ENCODE measurements around the gene PKLR. TPM values are rescaled to one million over a fixed set of nuclear protein-coding genes. Genes with fewer than 3 reads are reported as not detected.
A peak's percentile ranks its signal among the peaks of the same experiment; 100 is the strongest.

Gene PKLR
- total and polyA plus RNA-seq, 10 donors = 0.04 to 0.74 (median 0.39) TPM; not detected in 5

DNA sequence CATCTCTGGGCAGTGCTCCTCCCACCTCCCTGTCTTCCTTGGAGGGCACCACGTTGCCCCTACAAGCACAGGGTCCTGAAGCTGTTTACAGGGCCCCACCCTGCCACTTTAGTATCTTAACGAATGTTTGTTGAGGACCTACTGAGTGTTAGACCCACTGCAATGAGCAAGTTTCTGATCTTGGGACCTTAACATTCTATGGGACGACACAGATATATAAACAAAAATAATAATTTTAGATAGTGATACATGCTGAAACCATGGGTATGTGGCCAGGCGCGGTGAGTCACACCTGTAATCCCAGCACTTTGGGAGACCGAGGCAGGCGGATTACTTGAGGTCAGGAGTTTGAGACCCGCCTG is 56.1 kb downstream of the PKLR start:
- Histone ChIP-seq H3K36me3 (peaks cover 0 to 23% (median 3%) of the 10 kb centered on the region in 6 donors), H3K27ac (peak overlapping the region; percentile 87 to 97 (median 94)), H3K4me3 (peak overlapping the region; percentile 16 to 78 (median 58)), H3K4me1 (peaks cover 25 to 54% (median 45%) of the 10 kb centered on the region in 6 donors), H3K9me3 (no peaks in the 10 kb centered on the region), H3K27me3 (replicated peaks in 1 of 7) (peaks cover 0 to 4% (median 0%) of the 10 kb centered on the region in 7 donors)
- TF ChIP-seq, protein P1, sequence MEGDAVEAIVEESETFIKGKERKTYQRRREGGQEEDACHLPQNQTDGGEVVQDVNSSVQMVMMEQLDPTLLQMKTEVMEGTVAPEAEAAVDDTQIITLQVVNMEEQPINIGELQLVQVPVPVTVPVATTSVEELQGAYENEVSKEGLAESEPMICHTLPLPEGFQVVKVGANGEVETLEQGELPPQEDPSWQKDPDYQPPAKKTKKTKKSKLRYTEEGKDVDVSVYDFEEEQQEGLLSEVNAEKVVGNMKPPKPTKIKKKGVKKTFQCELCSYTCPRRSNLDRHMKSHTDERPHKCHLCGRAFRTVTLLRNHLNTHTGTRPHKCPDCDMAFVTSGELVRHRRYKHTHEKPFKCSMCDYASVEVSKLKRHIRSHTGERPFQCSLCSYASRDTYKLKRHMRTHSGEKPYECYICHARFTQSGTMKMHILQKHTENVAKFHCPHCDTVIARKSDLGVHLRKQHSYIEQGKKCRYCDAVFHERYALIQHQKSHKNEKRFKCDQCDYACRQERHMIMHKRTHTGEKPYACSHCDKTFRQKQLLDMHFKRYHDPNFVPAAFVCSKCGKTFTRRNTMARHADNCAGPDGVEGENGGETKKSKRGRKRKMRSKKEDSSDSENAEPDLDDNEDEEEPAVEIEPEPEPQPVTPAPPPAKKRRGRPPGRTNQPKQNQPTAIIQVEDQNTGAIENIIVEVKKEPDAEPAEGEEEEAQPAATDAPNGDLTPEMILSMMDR (IDR thresholded peaks at IDR 0.05 in 8 of 11, conservative IDR thresholded peaks at IDR 0.05 in 3 of 11) = no peak
- no peak for TF ChIP-seq POLR2AphosphoS5 (IDR thresholded peaks at IDR 0.05)
- TF ChIP-seq POLR2A (IDR thresholded peaks at IDR 0.05) = no peak
- DNase-seq = no peak
- intact Hi-C loops (cut with DNase I; ENCODE audit: low total_unique reads) = no loop called here
- WGBS, 5 donors = 67 to 72% (median 71%) methylated on average over 8 of the region's 8 CpGs

DNA sequence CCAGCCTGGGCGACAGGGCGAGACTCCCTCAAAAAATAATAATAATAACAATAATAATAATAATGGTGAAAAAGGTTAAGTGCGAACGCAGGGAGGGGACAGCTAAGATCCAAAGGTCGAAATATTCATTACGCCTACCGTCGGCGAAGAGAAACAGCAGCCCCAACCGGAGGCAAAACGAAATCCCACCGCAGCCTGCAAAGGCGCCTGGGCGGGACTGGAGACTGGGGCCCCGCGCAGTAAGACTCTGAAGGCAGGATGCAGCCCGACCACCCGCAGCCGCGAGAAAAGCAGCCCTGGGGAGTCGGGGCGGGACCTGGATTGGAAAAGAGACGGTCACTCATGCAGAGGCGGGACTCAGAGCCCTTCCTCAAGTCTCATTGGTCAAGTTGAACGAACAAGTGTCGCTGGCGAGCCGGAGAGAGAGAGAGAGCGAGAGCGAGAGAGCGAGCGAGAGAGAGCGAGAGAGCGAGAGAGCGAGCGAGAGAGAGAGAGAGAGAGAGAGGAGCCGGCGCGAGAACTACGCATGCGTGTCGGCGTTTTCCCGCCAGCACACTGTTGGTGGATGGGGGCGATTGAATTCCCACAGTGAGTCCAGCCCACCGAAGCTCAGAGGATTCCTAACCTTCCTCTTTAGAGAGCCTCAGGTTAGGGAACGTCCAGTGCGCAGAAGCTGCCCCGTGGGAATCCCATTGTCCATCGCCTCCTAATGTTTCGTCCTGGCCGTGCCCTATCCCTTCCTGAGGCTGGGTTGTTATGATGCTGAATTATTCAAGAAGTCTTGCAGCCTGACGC is 56.7 kb downstream of the PKLR start:
- H3K27ac ChIP-seq = peak overlapping the region; percentile 87 to 97 (median 94)

DNA sequence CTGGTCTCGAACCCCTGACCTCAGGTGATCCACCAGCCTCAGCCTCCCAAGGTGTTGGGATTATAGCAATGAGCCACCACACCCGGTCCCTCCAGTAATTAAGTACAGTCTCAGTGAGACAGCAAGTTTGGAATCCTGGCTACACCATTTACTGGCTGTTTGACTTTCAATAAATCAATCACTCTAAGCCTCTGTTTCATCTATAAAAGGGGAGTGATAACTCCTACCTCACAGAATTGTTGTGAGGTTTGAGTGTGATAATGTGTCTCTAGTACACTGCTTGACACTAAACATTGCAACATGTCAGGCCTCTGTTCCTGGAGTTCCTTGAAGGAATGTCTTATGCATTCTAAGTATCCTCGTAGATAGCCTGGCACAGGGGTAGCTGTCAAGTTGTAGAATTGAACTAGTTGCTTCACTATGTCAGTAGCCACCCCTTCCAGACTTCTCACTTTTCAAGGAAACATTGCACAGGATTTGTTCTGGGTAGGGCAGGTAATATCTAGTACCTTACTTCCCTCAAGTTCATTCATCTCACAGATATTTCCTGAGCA is 58.4 kb downstream of the PKLR start:
- intact Hi-C loops (cut with DNase I; ENCODE audit: low total_unique reads) = no loop called here
- Histone ChIP-seq H3K4me1 (peaks cover 22 to 63% (median 51%) of the 10 kb centered on the region in 6 donors), H3K27ac (peak overlapping the region in 7 of 8 donors; percentile 90 to 97 (median 95)), H3K36me3 (peaks cover 0 to 33% (median 10%) of the 10 kb centered on the region in 6 donors), H3K9me3 (no peaks in the 10 kb centered on the region), H3K4me3 (peak overlapping the region in 2 of 8 donors; percentile 59 to 78), H3K27me3 (replicated peaks in 1 of 7) (peaks cover 0 to 4% (median 0%) of the 10 kb centered on the region in 7 donors)
- TF ChIP-seq POLR2AphosphoS5 (IDR thresholded peaks at IDR 0.05) (no peak), POLR2A (IDR thresholded peaks at IDR 0.05) (no peak)
- TF ChIP-seq, protein P1 (IDR thresholded peaks at IDR 0.05 in 8 of 11, conservative IDR thresholded peaks at IDR 0.05 in 3 of 11) = no peak
- 68 to 96% (median 80%) methylated on average over 3 of the region's 3 CpGs for WGBS, 5 donors
- DNase-seq = no peak

More for the DNA sequence above, 56.7 kb downstream of the PKLR start:
- peaks cover 0 to 28% (median 4%) of the 10 kb centered on the region in 6 donors for H3K36me3 ChIP-seq
- peak overlapping the region; percentile 45 to 78 (median 58) for H3K4me3 ChIP-seq
- peaks cover 22 to 56% (median 47%) of the 10 kb centered on the region in 6 donors for H3K4me1 ChIP-seq
- DNase-seq = peak; percentile 98
- WGBS, 5 donors = 0 to 1% (median 1%) methylated on average over 52 to 53 of the region's 53 CpGs
- no peaks in the 10 kb centered on the region for H3K9me3 ChIP-seq
- TF ChIP-seq, protein P1 (IDR thresholded peaks at IDR 0.05 in 8 of 11, conservative IDR thresholded peaks at IDR 0.05 in 3 of 11) = peak in 10 of 11 experiments; percentile 9 to 99 (median 75)
- TF ChIP-seq POLR2A (IDR thresholded peaks at IDR 0.05) = peak; percentile 87 to 100 (median 94)
- TF ChIP-seq POLR2AphosphoS5 (IDR thresholded peaks at IDR 0.05) = peak; percentile 97 to 99 (median 98)
- peaks cover 0 to 4% (median 0%) of the 10 kb centered on the region in 7 donors for H3K27me3 ChIP-seq (replicated peaks in 1 of 7)
- intact Hi-C loops (cut with DNase I; ENCODE audit: low total_unique reads) = no loop called here

DNA sequence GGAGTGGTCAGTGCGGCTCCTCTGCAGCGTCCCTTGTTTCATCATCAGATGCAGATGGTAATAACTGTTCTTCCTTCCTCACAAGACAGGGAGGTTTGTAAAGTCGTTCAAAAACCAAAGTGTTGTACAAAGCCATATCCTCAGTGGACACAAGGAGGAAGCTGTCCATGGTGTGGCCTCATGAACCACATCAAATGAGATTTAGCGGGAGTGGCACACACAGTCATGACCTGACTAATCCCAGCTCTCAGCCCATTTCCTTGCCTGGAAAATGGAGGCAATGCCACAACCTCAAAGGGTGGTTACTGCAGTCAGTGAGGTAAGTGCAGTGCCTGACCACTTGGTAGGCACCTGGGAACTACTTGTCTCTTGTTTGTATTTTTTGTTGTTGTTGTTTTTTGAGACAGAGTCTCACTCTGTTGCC is 59.4 kb downstream of the PKLR start:
- intact Hi-C loops (cut with DNase I; ENCODE audit: low total_unique reads) = no loop called here
- Histone ChIP-seq H3K9me3 (no peaks in the 10 kb centered on the region), H3K27me3 (replicated peaks in 1 of 7) (peaks cover 0 to 4% (median 0%) of the 10 kb centered on the region in 7 donors), H3K4me3 (peak overlapping the region in 2 of 8 donors; percentile 46 to 70), H3K27ac (peak overlapping the region in 7 of 8 donors; percentile 67 to 97 (median 93)), H3K36me3 (peaks cover 0 to 33% (median 16%) of the 10 kb centered on the region in 6 donors), H3K4me1 (peaks cover 22 to 66% (median 51%) of the 10 kb centered on the region in 6 donors)
- 36 to 69% (median 53%) methylated on average over 4 of the region's 4 CpGs for WGBS, 5 donors
- TF ChIP-seq, protein P1 (IDR thresholded peaks at IDR 0.05 in 8 of 11, conservative IDR thresholded peaks at IDR 0.05 in 3 of 11) = peak in 1 of 11 experiments; percentile 28
- TF ChIP-seq POLR2A (IDR thresholded peaks at IDR 0.05) (no peak), POLR2AphosphoS5 (IDR thresholded peaks at IDR 0.05) (peak in 1 of 3 donors; percentile 27)
- no peak for DNase-seq

Data from spleen (tissue), 11 donors.